Measurements from ENCODE around the gene DIS3L2. TPM values are rescaled to one million over a fixed set of nuclear protein-coding genes. Genes with fewer than 3 reads are reported as not detected.

Gene DIS3L2
- total RNA-seq, 2 experiments from 2014 or later = 20.2 to 20.6 TPM

DNA sequence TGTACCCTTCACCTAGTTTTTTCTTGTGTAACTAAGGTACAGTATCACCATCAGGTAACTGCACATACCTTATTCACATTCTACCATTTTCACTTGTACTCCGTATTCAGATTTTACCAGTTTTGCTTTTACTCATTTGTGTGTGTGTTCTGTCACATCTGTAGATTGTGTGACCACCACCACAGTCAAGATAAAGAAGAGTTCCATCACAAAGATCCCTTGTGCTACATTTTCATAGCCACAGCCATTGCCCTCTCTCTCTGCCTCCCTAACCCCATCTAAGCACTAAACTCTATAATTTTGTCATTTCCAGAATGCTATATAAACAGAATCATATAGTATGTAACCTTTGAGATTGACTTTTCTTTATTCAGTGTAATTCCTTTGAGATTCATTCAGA lies 23.5 kb downstream of the DIS3L2 start:
- no TSS peak for BruUV-seq (replicated peaks)
- Histone ChIP-seq H3K36me3 (ENCODE audit: insufficient read depth, low read length) (no peaks in the 10 kb centered on the region), H3K9me3 (ENCODE audit: low read length) (no peaks in the 10 kb centered on the region), H2AFZ (ENCODE audit: low read length) (no peak overlapping the region), H4K20me1 (ENCODE audit: insufficient read depth, low read length) (peaks cover 3% of the 10 kb centered on the region; the same call in 1 of the 2 replicates), H3K9me2 (ENCODE audit: insufficient read depth, low read length) (no peaks in the 10 kb centered on the region), H3K4me3 (ENCODE audit: low read depth, low read length, poor library complexity, severe bottlenecking) (no peak overlapping the region), H3K79me2 (ENCODE audit: insufficient read depth, low read depth, low read length) (0 out of 2 replicates have a peak, but pooled peaks cover 3% of the 10 kb centered on the region), H3K4me2 (ENCODE audit: low read length) (no peak overlapping the region), H3K27ac (ENCODE audit: low read depth, low read length, poor library complexity, severe bottlenecking) (no peak overlapping the region), H3K4me1 (ENCODE audit: insufficient read depth, low read length, poor library complexity, severe bottlenecking) (no peaks in the 10 kb centered on the region)
- no peak for DNase-seq (ENCODE audit: low spot score)
- no peak for TF ChIP-seq EZH2phosphoT487 (IDR thresholded peaks at IDR 0.05; ENCODE audit: borderline replicate concordance, low read depth, low read length)
- TF ChIP-seq, protein P1, sequence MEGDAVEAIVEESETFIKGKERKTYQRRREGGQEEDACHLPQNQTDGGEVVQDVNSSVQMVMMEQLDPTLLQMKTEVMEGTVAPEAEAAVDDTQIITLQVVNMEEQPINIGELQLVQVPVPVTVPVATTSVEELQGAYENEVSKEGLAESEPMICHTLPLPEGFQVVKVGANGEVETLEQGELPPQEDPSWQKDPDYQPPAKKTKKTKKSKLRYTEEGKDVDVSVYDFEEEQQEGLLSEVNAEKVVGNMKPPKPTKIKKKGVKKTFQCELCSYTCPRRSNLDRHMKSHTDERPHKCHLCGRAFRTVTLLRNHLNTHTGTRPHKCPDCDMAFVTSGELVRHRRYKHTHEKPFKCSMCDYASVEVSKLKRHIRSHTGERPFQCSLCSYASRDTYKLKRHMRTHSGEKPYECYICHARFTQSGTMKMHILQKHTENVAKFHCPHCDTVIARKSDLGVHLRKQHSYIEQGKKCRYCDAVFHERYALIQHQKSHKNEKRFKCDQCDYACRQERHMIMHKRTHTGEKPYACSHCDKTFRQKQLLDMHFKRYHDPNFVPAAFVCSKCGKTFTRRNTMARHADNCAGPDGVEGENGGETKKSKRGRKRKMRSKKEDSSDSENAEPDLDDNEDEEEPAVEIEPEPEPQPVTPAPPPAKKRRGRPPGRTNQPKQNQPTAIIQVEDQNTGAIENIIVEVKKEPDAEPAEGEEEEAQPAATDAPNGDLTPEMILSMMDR (conservative IDR thresholded peaks at IDR 0.05; ENCODE audit: low read length) = no peak
- POLR2A ChIA-PET = interaction anchor here (0.6 kb wide), 1 partner anchor 103 kb away, joined by 3 read pairs; no protein-coding TSS in a partner anchor
- CTCF ChIA-PET (ENCODE audit: unreplicated experiment) = no interaction called here
- intact Hi-C loops (cut with micrococcal nuclease; ENCODE audit: unreplicated experiment) = no loop called here

GRCh38 chr2:231985823-231986261 lies 24.3 kb downstream of the DIS3L2 start:
- Histone ChIP-seq H3K4me1 (ENCODE audit: insufficient read depth, low read length, poor library complexity, severe bottlenecking) (no peaks in the 10 kb centered on the region), H3K27ac (ENCODE audit: low read depth, low read length, poor library complexity, severe bottlenecking) (no peak overlapping the region), H3K4me2 (ENCODE audit: low read length) (no peak overlapping the region), H3K36me3 (ENCODE audit: insufficient read depth, low read length) (no peaks in the 10 kb centered on the region), H3K9me3 (ENCODE audit: low read length) (no peaks in the 10 kb centered on the region), H3K4me3 (ENCODE audit: low read depth, low read length, poor library complexity, severe bottlenecking) (no peak overlapping the region), H4K20me1 (ENCODE audit: insufficient read depth, low read length) (peaks cover 3% of the 10 kb centered on the region; the same call in 1 of the 2 replicates), H3K9me2 (ENCODE audit: insufficient read depth, low read length) (no peaks in the 10 kb centered on the region), H3K79me2 (ENCODE audit: insufficient read depth, low read depth, low read length) (0 out of 2 replicates have a peak, but pooled peaks cover 3% of the 10 kb centered on the region), H2AFZ (ENCODE audit: low read length) (no peak overlapping the region)
- ChIA-PET CTCF (ENCODE audit: unreplicated experiment) (no interaction called here), POLR2A (interaction anchor here (0.5 to 1.0 kb wide), 2 partner anchors 12 to 235 kb away, joined by 5 to 6 read pairs; no protein-coding TSS in a partner anchor)
- DNase-seq (ENCODE audit: low spot score) = no peak
- intact Hi-C loops (cut with micrococcal nuclease; ENCODE audit: unreplicated experiment) = no loop called here
- no peak for TF ChIP-seq EZH2phosphoT487 (IDR thresholded peaks at IDR 0.05; ENCODE audit: borderline replicate concordance, low read depth, low read length)
- TF ChIP-seq, protein P1 (conservative IDR thresholded peaks at IDR 0.05; ENCODE audit: low read length) = no peak
- no TSS peak for BruUV-seq (replicated peaks)

- no TSS peak for BruUV-seq (replicated peaks)
- no peak overlapping the region for H2AFZ ChIP-seq (ENCODE audit: low read length)
- H3K79me2 ChIP-seq (ENCODE audit: insufficient read depth, low read depth, low read length) = 0 out of 2 replicates have a peak, but pooled peaks cover 3% of the 10 kb centered on the region
- H3K9me3 ChIP-seq (ENCODE audit: low read length) = no peaks in the 10 kb centered on the region
- POLR2A ChIA-PET = no interaction called here
- peaks cover 3% of the 10 kb centered on the region; the same call in 1 of the 2 replicates for H4K20me1 ChIP-seq (ENCODE audit: insufficient read depth, low read length)
- CTCF ChIA-PET (ENCODE audit: unreplicated experiment) = no interaction called here
- no peak for DNase-seq (ENCODE audit: low spot score)
- H3K36me3 ChIP-seq (ENCODE audit: insufficient read depth, low read length) = no peaks in the 10 kb centered on the region
- H3K4me3 ChIP-seq (ENCODE audit: low read depth, low read length, poor library complexity, severe bottlenecking) = no peak overlapping the region
- no peak overlapping the region for H3K27ac ChIP-seq (ENCODE audit: low read depth, low read length, poor library complexity, severe bottlenecking)
- H3K4me2 ChIP-seq (ENCODE audit: low read length) = no peak overlapping the region
- TF ChIP-seq, protein P1 (conservative IDR thresholded peaks at IDR 0.05; ENCODE audit: low read length) = no peak
- TF ChIP-seq EZH2phosphoT487 (IDR thresholded peaks at IDR 0.05; ENCODE audit: borderline replicate concordance, low read depth, low read length) = no peak
- no peaks in the 10 kb centered on the region for H3K9me2 ChIP-seq (ENCODE audit: insufficient read depth, low read length)
- intact Hi-C loops (cut with micrococcal nuclease; ENCODE audit: unreplicated experiment) = no loop called here
- no peaks in the 10 kb centered on the region for H3K4me1 ChIP-seq (ENCODE audit: insufficient read depth, low read length, poor library complexity, severe bottlenecking)
Observed at GRCh38 chr2:231987124-231987727, 25.7 kb downstream of the DIS3L2 start.

Data from OCI-LY7 (cell line).